ENCODE results near the gene SZT2.

Gene SZT2

GRCh38 chr1:43439781-43440180 lies 50.1 kb downstream of the SZT2 start:
- no peak overlapping the region for H3K4me3 ChIP-seq (replicated peaks; ENCODE audit: low read depth, low read length)
- no peak for DNase-seq (ENCODE audit: low read depth)
- no peak for TF ChIP-seq CTCF (IDR thresholded peaks at IDR 0.05; ENCODE audit: low read length, missing control alignments)

DNA sequence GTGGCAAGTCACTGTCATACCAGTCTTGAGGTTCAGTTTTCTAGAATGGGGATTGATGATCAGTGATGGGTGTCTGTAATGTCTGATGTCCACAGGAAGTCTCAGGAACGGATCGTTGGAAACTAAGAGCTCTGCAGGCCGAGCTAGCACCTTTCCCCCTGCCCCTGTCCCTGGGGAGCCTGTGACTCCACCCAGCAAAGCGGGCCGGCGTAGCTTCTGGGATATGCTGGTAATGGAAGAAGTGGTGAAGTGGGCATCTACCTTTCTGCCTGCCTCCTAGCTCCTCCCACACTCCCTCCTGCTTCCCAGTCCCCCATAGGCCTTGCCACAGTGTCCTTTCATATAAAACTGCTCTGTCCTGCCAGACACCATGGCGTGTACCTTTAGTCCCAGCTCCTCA lies 50.7 kb downstream of the SZT2 start:
- no peak overlapping the region for H3K4me3 ChIP-seq (replicated peaks; ENCODE audit: low read depth, low read length)
- TF ChIP-seq CTCF (IDR thresholded peaks at IDR 0.05; ENCODE audit: low read length, missing control alignments): no peak
- no peak for DNase-seq (ENCODE audit: low read depth)

DNA sequence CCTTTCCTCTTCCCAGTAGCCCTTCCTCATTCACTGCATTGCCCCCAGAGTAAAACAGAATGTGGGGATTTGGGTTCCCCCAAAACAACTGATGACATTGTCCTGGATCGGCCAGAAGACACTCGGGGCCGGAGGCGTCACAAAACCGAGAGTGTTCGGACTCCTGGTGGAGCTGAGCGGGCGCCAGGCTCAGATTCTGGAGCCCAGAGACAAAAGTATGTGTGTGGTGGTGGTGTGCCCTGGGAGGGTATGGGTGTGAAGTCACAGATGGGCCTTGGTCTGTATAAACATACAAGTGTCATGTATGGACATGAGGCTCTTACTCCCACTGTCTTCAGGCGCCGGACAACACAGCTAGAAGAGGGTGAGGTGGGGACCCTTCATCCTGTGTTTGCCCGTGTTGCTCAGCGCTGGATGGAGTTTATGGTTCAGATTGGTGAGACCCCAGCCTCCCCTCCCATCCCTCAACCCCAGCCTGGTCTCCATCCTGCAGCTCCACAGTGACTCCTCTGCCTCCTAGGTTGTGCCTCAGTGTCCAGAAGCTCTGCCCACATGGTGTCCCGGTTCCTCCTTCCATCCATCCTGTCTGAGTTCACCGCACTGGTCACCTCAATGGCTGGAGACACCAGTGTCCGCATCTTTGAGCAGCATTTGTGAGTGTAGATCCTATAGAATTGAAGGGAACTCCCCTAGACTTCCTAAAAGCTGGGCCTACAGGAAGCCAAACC lies 51.6 kb downstream of the SZT2 start:
- no peak for TF ChIP-seq CTCF (IDR thresholded peaks at IDR 0.05; ENCODE audit: low read length, missing control alignments)
- no peak overlapping the region for H3K4me3 ChIP-seq (replicated peaks; ENCODE audit: low read depth, low read length)
- no peak for DNase-seq (ENCODE audit: low read depth)

DNA sequence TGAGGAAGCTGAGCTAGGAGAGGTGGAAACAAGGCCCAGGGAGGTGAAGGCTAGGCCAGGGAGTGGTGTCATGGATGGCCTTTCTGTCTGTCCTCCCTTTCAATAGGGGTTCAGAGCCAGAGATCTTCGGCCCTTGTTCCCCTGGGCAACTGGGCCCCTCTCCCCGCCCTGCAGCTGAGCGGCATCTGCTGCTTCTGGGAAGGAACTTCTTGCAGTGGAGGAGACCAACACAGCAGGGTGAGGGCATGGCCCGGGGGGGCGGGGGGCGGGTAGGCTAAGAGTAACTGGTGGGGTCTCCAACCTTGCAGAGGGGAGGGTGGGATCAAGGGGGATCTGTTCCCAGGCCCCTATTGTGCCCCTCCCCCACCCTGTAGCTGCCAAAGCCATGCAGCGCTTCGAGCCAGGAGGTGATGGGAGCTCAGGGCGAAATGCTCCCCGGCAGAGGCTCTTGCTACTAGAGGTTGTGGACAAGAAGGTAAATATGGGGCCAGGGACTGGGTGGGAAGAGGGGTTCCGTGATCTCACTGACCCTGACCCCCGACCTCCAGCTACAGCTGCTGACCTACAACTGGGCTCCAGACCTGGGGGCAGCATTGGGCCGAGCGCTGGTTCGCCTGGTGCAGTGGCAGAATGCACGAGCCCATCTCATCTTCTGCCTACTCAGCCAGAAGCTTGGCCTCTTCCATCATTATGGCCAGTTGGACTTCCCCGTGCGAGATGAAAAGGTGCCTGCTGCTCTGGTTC lies 52.4 kb downstream of the SZT2 start:
- no peak for DNase-seq (ENCODE audit: low read depth)
- no peak for TF ChIP-seq CTCF (IDR thresholded peaks at IDR 0.05; ENCODE audit: low read length, missing control alignments)
- H3K4me3 ChIP-seq (replicated peaks; ENCODE audit: low read depth, low read length): no peak overlapping the region

- H3K4me3 ChIP-seq (replicated peaks; ENCODE audit: low read depth, low read length): no peak overlapping the region
- DNase-seq (ENCODE audit: low read depth): no peak
- TF ChIP-seq CTCF (IDR thresholded peaks at IDR 0.05; ENCODE audit: low read length, missing control alignments): no peak
Measured at GRCh38 chr1:43442756-43443155, 53.1 kb downstream of the SZT2 start.

GRCh38 chr1:43443197-43443946 lies 53.7 kb downstream of the SZT2 start:
- no peak for TF ChIP-seq CTCF (IDR thresholded peaks at IDR 0.05; ENCODE audit: low read length, missing control alignments)
- no peak overlapping the region for H3K4me3 ChIP-seq (replicated peaks; ENCODE audit: low read depth, low read length)
- no peak for DNase-seq (ENCODE audit: low read depth)
